DMS114 treated with DMSO at 0.1 percent for 48 hours (cell line): Measurements from ENCODE around the gene CTIF.

Experiments used
- DNase-seq: peaks from one replicate; lab custom pipeline; 2025; ENCODE audit not compliant: unreplicated experiment; lab: John Stamatoyannopoulos, UW

The CTIF gene

DNA sequence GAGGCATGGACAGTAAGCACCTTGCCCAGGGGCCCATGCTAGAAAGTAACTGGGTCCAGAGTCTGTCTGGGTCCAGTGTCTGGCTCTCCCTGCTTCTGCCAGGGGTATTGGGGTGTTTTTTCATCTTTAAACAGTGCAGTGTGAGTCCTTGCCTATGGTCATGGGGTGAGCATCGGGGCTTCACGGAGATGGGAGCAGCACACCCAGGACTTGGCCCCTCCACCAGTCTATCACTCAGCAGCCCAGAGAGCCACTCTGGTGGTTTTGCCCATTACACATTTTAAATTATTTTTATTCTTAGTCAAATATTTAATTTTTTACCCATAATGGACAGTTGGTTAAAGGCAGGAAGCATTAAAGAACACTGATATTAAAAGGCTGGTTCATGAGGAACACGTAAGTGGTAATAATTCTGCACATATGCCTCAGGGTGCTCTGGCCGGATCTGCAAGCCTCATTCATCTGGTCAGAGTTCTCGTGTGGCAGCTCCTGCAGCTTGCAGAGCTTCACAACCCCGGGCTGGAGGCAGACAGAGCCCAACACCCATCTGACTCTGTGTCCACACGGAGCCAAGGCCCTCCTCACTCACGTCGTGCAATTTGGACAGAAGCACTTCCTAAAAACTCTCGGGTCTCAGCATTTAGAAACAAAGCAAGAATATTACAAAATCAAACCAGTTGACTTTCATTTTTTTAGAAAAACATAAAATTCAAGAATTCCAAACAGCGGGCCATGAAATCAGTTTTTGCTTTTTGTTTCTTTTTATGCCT lies 204.1 kb downstream of the CTIF start:
- no peak for DNase-seq

DNA sequence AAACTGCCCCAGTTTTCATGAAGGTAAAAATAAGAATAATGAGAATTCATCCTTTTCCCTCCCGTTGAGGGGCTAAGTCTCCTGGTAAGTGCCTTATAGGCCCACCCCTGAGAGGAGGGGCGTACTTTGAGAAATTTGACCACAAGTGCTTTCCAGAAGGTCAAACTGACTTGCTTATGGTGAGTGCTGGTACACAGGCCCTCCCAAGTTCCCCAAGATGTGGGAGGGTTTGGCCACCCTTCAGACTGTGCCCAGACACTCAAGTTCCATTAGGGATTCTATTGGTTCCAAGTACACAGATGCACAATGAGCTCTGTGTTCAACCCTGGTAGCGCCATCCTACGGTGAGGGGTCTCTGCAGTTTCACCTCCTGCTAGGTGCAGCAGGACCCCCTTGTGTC lies 205.1 kb downstream of the CTIF start:
- DNase-seq, result no peak

DNA sequence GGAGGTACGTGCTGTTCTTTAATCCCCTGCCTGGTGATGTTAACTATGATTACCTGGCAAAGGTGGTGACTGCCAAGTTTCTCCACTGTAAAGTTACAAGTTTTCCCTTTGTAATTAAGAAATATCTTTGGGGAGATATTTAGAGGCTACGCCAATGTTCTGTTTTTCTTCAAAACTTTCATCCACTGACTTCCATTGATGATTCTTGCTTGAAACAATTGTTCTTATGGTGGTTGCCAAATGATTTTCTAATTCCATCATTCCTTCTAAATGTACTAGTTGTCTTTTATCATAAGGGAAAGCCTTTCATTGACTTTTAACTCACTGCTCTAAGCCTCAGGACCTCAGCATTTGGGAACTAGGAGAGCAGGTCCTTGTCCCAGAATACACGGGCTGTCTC lies 206.5 kb downstream of the CTIF start:
- no peak for DNase-seq

DNA sequence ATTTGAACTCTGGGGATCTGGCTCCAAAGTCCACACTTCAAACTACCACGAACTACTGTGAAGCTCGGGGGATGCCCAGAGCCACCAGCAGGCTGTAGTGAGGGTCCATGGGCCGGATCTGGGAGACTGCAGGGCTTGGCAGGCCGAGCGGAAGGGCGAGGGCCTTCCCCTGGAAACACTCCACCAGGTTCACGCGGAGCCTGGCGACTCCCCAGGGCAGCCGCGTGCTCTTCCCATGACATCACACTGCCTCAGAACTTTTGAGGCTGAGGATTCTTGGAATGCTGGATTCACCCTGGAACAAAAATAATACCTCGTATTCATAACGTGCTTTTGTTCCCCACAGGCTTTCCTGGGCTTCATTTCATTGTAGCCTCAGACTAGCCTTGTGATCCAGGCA lies 210.9 kb downstream of the CTIF start:
- no peak for DNase-seq

DNA sequence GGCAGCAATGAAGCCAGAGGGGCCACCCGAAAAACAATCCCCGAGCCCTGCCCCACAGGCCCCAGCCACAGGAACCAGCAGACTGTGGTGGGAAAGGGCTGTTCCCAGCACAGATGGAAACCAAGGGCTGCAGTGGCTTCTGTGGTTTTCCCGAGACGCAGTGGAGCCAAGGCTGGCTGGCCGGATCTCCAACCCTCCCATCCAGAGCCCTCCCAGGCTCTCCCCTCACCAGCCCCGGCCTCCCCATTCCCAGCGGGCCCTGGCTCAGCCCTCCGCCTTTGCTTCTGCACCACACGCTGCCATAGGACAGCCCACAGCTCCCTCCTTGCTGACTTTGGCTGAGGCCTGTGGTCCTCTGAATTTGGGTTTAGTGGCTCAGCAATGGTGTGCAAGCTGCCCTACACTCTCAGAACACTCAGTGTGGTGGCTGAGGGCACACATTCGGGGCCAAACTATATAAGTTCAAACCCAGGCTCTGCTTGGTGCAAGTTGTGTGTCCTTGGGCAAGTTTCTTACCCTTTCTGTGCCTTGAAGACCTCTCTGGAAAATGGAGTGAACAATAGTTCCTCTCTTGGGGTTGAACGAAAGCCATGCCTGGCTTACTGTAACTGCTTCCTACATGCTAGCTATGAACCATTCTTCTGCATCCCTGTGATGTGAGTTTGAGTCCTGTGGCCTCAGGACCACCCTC lies 211.8 kb downstream of the CTIF start:
- no peak for DNase-seq

DNA sequence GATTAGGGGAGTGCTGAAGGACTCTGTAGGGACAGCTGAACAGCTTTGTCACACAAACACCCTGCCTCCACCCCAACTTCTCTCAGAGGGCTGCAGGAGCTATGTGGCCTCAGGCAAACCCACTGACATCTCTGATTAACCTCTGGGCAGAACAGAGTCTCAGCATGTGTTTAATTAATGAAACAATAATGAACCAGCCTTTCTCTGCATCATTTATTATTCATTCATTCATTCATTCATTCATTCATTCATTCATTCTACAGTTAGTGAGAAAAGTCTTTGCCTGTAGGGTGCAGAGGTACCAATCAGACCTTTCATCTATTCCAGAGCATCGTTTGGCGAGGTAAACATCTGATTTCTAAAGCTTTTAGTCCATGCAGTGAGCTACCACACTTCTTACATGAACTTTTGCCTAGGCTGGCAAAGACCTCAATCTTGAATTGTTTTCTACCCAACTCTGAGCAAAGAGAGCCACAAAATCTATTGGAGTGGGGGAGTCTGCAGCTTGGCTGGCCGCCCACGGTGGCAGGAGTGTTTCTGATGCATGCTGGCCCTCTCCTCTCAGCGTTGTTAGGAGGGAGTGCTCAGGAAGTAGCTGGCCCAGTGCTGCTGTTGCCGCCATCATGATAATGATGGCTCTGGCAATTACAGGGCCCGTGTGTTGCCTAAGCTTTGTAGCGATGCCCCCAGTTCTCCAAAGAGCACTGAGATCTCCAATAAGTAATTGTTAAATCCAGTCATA lies 213.1 kb downstream of the CTIF start:
- no peak for DNase-seq

DNA sequence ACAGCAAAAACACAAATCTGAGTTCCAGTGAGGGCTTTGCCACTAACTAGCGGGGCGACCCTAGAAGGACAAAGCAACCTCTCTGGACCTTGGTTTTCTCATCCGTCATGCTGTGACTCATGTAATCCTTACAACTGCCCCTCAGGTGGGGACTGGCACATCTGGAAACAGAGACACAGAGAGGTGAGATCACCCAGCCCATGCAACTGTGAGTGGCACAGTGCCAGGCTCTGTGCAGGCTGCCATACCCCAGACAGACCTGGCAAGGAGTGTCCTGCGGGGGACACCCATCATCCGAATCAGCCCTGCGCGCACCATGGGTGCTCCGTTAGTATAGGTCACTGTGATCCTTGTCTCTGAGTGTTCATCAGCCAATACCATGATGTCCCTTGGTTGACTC lies 213.6 kb downstream of the CTIF start:
- no peak for DNase-seq

DNA sequence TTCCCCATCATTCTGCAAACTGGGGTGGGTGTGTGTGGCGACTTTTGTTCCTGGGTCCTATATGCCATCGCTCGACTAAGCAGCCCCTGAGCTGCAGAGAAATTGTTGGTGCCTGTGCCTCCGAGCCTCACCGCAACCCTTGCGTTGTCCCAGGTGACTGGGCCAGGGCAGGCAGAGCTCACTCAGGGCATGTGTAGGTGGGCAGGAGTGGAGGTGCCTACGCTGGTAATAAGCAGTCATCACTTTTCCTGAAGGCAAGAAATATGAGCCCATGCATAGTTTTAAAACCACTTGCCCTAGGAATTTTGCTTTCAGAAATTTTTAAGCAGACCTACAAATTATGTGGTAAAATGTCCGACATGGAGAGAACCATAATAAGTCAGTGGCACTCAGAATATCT lies 214.1 kb downstream of the CTIF start:
- no peak for DNase-seq

DNA sequence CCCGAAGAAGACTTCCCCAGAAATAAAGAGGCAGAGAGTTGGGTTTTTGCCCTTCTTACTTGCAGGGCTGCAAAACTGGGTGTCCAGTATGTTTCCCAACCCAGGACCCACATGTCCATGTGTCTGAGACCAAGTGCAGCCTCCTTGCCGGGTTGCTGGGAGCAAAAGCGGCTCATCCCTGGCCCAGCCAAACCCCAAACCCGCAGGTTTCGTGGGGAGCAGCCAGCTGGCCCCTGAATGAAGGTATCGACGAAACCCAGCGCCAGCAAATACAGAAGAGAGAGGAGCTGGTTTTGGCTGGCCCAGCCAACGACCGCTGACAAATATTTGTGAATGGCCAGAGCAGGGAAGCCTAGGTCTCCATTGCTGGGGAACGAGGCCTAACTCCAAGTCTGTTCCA lies 214.9 kb downstream of the CTIF start:
- DNase-seq, result no peak

DNA sequence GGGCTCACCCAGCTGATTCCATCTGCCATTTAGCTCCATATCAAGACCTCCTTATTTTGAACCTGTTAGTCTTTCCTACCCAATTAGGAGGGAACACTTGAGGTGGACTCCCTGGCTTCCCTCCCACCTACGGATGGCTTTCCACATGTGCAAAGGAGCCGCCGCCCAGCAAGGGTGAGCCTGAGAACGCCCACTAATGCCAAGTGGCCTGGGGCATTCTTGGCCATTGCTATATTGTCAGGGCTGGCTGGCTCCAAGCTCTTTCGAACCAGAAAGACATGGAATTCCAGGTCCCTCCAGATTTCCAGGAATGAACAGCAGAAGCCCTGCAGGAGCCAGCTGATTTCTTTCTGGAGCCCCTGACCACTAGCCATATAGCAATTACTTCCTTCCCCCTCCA lies 215.7 kb downstream of the CTIF start:
- DNase-seq, result no peak

DNA sequence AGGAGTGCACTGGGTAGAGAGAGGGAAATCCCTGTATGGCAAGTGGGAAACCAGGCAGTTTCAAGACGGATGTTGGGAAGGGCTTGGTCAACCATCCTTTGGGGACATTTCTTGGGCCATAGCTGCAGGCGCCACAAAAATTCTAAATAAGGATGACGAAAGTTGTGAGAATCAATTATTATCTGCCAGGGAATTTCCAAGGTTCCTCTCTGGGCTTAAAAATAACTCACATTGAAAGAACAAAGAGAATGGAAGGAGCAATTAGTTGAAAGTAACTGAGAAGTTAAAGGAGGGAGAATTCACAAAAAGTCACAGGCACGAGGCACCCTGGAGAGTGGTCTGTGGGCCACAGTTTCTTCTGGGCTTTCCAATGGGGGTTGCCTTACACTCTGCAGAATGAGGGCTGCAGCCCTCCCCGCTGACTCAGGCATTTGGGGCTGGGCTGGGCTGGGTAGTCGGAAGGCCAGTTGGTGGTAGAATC lies 216.2 kb downstream of the CTIF start:
- no peak for DNase-seq

DNA sequence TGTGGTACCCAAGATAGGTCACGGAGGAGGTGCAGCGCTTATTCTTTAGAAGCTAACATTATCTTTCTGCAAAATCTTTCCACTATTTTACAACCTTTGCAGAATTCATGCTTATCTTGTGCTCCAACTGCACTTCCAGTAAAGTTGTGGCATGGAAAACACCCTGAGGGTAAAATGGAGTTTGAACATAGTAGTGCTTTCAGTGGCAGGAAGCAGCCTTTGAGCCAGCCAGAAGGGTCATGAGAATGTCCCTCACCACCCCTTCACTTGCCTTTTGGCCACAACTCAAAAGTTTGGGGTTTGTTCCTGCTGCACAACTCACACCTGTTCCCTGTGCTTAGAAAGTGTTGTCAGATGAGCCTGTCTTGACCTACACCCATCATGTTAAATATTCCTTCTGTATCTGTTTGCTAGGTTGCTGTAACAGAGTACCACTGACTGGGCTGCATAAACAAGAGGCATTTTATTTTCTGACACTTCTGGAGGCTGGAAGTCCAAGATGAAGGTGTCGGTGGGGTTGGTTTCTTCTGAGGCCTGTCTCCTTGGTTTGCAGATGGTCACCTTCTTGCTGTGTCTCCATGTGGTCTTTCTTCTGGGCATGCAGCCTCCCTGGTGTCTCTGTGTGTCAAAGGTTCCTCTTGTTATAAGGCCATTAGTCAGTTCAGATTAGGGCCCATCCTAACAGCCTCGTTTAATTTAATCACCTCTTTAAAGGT lies 217.8 kb downstream of the CTIF start:
- no peak for DNase-seq

DNA sequence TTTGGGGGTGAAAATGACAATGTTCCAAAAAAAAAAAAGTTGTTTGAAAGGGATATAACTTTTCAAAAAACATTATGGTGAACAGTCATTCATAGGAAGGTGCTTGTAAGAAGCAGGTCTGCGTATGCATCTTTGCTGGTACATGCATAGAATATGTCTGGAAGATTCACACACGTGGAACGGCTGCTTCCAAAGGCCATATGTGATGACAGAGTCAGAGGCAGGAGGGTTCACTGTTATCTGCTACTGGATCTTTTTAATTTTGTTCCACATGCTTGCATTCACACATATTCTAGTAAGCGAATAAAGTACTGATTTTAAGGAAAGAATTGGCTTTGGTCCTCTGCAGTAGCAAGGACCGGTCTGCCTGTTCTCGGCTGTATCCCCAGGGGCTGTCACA lies 218.5 kb downstream of the CTIF start:
- no peak for DNase-seq

DNA sequence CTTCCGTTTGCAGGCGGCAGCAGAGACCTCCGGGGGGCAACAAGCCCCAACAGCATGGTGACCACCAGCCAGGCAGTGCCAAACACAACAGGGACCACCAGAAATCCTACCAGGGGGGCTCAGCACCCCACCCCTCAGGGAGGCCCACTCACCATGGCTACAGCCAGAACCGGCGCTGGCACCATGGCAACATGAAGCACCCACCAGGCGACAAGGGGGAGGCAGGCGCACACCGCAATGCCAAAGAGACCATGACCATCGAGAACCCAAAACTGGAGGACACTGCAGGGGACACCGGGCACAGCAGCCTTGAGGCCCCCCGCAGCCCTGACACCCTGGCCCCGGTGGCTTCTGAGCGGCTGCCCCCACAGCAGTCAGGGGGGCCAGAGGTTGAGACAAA lies 219.1 kb downstream of the CTIF start:
- no peak for DNase-seq

DNA sequence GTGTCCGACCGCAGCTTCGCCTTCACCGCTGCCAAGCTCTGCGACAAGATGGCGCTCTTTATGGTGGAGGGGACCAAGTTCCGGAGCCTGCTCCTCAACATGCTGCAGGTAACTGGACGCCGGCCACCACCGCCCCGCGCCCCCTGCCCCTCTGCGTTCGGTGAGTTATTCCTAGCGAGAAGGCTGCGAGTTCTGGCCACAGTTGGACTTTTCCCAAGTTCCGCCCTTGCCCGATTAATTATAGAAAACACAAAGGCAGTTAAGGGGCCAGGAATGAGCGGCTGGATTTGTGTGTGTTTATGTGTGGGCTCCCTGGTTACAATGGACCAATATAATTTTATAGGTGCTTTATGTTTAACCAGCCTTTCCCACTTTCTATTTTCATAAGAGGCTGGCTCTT lies 222.8 kb downstream of the CTIF start:
- DNase-seq, result no peak

DNA sequence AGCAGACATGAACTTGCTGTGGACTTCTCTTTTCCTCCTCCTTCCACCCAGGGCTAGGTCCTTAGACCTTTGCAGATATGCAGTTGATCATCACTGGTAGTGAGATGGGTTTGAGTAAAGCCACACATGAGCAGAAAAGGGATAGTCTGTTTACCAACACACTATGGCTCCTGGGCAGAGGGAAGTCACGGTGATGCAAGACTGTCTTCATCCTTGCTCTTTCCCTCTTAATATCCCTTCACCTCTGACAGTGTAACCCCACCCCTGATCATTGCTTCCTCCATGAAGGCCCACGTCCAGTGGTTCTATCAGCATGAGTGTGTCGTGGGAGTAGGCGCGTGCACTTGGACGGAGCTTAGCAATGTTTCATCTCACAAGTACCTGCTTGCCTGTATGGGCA lies 223.2 kb downstream of the CTIF start:
- no peak for DNase-seq

DNA sequence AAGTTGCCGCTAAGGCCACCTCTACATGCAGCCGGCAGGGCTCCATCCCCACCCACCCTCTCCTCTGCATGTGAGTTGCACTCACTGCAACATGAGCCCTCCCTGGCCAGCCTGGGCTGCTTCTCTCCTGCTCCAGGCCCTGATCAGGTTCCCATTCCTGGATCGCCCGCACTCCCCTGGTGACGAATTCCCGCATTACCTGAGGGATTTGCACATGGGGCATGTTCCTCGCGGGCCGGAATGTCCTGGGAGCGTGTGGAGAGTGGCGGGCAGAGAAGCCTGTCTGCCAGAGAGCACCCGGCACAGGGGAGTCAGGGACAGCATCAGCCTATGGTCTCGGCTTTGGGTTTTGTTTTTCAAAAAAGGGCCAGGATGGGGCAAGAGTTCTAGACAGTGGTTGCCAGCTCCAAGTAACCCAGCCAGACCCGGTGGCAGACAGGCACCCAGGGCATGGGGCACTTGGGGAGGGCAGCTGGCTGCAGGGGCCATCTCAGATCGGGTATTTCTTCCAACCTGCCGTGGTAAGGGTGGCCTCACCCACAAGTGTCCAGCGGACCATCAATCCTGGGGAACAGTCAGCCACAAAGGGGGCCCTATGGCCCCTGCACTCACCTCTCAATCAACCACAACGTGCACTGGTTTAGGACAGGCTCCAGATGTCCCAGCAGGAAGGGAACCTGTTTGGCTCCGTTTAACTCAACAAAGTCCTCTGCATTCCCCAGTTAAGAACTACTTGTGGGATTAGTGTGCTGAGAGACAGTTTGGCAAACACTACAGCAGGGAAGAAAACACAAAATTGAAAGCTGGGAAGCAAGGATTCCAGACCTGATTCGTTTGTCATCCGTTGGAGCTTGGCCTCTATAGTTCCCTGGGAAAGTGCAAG lies 224.2 kb downstream of the CTIF start:
- DNase-seq, result no peak

DNA sequence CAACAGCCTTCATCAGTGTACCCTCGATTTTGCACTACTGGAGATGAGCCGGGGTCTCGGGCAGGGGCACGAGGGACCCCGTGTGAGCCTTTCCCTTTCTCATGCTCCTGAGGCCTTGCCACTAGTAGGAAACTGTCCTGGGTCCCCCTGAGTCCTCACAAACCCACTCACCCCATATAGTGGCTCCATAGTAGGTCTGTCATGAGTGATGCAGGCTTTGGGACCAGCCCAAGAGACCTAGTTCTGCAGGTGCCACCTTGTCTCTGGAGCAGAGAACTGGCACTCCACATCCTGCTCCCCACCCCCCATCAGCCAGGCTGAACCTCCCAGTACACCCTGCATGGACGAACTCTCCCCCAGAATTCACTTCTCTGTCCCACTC lies 224.9 kb downstream of the CTIF start:
- no peak for DNase-seq

DNA sequence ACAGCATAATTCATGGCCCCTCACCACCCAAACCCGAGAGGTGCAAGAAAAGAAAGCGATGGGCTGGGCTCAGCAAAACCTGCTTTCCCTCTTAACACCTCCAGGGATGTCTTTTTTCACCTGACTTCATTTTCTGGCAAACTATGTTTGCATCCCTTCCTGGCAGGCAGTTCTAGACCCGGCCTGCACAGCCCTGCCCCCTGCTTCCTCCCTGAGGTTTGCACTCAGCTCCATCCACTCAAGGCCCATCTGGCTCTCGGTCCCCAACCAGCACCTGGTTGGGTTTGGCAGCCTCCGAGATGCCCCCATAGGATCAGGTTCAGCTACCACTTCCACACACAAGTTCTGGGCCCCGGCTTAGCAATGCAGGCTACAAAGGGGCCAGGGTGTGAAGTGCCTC lies 226.2 kb downstream of the CTIF start:
- no peak for DNase-seq

DNA sequence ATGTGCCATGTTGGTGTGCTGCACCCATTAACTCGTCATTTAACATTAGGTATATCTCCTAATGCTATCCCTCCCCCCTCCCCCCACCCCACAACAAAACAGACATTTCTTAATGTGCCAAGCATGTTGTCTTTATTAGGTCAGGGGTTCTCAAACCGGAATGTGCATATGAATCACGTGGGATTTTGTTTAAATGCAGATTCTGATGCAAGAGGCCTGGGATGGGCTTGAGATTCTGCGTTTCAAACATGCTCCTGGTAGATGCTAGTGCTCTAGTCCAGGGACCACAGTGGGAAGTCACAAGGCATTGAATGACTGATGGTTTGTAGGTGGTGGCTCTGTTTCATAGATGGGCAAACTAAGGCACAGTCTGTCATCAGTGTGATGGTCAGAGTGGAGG lies 227.2 kb downstream of the CTIF start:
- no peak for DNase-seq
